GM18868 (cell line): ENCODE results near the gene CLHC1.
A peak's percentile ranks its signal among the peaks of the same experiment; 100 is the strongest.
"Not testable (repeated sequence)": the region's sequence is repeated elsewhere in the genome, so short reads cannot be mapped to it uniquely, and the experiment has no call there.

Experiments used
- ATAC-seq: cut with Tn5 transposase; IDR thresholded peaks from one replicate; pipeline ENCODE4 v1.9.1; 2021; ENCODE audit warnings: mild to moderate bottlenecking, moderate library complexity; ENCODE audit not compliant: unreplicated experiment

CLHC1 gene

DNA sequence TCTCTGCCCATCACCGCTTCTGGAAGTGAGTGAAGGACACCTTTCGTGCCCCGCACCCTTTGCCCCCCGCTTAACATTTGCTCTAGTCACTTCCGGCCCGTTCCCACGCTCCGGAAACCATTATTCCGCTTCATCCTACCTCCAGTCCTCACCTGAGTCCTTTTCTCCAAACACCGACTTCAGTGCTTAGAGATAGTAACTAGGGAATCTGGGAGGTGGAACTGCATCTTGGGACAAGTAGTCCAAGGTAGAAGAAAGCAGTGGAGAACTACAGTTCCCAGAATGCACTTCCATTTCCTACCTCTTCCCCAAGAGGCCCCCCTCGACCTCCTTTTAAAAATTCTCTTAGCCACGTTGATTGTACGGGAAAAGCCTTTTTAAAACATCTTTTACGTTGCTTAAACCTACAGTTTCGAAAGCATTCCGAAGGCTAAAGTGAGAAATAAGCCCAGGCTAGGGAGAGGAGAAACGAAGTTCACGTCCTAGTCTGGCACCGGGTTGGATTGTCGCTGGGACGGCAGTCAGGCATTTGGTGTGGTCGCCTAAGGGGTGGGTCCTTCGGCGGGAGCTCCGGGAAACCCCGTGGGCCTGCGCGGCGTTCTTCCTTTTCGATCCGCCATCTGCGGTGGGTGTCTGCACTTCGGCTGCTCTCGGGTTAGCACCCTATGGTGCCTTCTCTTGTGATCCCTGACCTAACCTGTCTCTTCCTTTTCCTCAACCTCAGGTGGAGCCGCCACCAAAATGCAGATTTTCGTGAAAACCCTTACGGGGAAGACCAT, at the start of gene CLHC1, which contains the start of gene RPS27A:
CLHC1 (minus strand) TSS at position 210 of the 779 bp plus-strand sequence. CDS start 9,882 bp downstream, outside the sequence.
RPS27A (plus strand) TSS at position 605 of the 779 bp plus-strand sequence; CDS start at position 742, 137 bp downstream.
- peak; percentile 90 for ATAC-seq

DNA sequence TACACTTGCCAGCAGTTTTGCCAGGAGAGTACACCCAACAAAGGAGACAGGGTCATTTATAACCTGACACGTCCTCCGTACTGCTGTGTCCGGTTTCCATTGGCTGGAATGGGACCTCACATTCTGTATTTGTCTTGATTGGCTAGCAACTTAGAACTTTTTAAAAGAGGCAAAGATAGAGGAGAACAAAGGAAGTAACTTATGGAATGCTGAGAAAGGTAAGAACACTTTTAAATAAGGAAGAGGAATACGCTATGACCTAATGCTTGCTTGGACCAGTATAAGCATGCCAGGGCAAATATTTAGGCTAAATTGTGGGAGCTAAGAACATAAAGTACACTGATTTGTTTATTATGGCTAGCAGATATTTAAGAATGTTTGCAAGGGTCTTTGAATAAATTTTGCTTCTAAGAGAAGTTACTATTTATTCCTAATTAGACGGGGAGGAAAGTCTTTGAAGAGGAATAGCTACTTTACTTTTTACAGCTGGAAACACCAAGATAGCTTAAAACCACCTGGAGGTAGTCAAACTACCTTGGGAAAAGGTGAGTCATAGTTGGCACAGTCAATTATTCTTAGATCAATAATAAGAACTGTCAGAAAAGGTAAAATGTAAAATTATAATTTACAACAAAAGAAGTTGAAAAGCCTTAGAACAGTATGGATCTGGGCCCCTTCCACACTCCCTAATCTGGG, 48.9 kb upstream of the CLHC1 start:
- ATAC-seq: not testable (repeated sequence)

DNA sequence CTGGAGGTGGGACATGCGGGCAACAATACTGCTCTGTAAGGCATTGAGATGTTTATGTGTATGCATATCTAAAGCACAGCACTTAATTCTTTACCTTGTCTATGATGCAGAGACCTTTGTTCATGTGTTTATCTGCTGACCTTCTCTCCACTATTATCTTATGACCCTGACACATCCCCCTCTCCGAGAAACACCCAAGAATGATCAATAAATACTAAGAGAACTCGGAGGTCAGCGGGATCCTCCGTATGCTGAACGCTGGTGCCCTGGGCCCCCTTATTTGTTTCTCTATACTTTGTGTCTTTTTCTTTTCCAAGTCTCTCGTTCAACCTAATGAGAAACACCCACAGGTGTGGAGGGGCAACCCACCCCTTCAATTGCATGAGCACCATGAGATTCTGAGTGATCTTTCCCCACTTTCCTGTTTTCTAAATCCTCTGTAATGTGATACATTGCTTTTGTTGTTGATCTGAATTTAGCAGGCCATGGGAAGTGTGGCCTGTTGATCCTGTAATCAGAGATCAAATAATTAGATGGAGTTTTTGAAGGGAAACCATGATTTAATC, 47.8 kb upstream of the CLHC1 start:
- ATAC-seq: not testable (repeated sequence)

DNA sequence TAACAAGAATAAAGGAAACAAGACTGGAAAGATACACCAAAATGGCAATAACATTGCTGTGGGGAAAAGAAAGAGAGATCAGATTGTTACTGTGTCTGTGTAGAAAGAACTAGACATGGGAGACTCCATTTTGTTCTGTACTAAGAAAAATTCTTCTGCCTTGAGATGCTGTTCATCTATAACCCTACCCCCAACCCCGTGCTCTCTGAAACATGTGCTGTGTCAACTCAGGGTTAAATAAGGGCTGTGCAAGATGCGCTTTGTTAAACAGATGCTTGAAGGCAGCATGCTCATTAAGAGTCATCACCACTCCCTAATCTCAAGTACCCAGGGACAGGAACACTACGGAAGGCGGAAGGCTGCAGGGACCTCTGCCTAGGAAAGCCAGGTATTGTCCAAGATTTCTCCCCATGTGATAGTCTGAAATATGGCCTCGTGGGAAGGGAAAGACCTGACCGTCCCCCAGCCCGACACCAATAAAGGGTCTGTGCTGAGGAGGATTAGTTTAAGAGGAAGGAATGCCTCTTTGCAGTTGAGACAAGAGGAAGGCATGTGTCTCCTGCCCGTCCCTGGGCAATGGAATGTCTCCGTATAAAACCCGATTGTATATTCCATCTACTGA, 47.2 kb upstream of the CLHC1 start:
- not testable (repeated sequence) for ATAC-seq

DNA sequence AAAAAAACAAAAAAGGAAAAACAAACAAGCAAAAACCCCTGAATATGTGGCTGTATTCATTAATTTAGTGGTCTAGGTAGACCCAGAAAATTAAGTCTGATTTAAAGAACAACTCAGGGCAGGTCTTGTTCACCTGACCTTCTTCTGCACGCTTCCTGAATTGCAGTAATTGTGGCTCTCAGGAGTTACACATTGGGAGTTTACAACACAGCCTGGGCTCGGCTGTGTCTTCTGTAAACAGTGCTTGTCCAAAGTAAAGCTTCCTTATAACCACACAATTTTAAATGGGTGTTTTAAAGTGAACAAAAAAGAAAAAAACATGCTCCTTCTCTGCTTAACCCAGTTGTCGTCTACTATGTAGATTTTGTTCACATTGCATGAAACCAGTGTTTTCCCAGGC, 45.2 kb upstream of the CLHC1 start:
- no peak for ATAC-seq

DNA sequence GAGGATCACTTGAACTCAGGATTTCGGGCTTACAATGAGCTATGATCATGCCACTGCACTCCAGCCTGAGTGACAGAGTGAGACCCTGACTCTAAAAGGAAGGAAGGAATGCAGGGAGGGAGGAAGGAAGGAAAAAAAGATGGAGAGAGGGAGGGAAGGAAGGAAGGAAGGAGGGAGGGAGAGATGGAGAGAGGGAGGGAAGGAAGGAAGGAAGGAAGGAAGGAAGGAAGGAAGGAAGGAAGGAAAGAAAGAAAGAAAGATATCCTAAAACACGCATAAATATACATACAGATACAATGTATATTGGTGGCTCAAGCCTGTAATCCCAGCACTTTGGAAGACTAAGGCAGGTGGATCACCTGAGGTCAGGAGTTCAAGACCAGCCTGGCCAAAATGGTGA, 42.3 kb upstream of the CLHC1 start:
- not testable (repeated sequence) for ATAC-seq

DNA sequence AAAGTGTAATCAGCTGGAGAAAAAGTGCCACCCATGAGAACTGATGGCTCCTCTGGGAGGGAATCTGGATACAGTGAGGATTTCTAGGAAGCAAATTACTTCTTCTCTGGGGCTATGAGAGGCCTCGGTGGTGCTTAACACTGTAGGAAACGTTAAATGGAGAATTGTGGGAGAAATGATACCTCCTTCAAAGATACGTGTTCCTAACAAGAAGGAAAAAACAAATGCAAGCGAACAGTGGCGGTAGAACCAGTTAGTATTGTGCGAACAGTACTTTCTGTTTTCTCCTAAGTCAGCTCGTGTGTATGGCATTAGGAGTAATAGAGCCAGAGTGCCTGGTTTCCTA, 37.5 kb upstream of the CLHC1 start:
- ATAC-seq: no peak

DNA sequence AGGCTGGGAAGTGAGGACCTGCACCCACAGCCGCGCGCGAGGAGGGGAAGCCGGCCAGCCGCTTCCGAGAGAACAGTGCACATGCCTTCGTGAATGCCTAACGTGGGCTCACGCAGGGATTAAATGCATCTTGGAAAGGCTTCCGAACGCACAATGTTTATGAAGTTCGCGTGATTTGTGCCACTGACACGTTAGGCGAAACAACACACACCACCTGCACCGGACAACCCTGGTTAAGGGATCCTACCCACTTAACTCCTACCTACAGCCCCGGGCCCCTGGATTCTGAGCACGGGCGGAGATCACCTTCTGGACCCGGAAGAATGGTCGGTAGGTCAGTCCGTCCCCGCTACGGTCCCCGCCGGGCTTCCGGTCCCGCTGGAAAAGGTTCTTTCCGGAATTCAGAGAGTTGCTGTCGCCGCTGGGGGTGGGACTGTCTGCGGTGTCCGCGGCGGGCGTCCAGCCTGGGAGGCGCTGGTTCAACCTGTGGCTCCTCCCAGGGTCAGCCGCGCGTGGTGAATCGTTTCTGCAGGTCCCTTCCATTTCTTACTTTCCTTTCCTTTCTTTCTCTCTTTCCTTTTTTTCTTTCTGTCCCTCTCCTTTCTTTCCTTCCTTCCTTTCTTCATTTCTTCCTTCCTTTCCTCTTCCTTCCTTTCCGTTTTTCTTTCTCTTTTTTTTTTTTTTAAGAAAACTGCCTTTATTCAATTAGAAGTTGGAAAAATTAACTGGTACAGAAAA, 37.0 kb upstream of the CLHC1 start, which contains the start of gene MTIF2:
MTIF2 (minus strand) TSS at position 325 of the 738 bp plus-strand sequence. CDS start 5,373 bp downstream, outside the sequence.
- peak; percentile 97 for ATAC-seq

DNA sequence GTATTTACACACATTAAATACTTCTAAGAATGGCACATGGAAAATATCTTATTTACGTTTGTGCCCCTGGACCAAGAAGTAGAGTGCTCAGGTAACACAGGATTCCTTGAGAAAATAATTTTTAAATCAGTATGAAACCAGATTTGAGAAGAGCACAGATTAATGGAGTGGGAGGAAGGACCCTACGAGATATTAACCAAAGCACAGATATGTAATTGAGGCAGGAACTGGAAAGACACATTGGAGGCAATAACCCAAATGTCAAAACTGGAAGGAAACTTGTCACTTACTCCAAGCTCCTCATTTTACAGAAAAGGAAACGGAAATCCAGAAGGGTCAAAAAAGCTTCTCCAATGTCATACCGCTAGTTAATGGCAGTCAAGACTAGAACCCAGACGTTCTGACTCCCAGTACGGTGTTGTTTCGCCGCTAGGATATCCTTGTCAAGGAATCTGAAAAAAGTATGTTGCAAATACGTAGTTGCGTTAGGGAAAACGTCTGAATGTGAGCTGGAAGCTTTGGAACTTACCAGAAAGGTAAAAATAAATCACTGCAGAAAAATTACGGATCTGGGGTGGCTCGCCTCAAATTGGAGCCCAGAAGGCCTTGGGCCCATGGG, 36.3 kb upstream of the CLHC1 start:
- ATAC-seq: no peak

DNA sequence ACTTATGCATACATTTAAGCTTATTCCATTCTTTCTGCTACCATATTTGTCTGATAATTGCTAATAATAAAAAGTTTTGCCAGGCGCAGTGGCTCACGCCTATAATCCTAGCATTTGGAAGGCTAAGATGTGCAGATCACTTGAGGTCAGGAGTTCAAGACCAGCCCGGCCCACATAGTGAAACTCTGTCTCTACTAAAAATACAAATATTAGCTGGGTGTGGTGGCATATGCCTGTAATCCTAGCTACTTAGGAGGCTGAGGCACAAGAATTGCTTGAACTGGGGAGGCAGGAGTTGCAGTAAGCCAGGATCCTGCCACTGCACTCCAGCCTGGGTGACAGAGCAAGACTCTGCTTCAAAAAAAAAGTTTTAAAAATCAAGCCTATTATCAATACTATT, 27.5 kb upstream of the CLHC1 start:
- ATAC-seq: not testable (repeated sequence)

DNA sequence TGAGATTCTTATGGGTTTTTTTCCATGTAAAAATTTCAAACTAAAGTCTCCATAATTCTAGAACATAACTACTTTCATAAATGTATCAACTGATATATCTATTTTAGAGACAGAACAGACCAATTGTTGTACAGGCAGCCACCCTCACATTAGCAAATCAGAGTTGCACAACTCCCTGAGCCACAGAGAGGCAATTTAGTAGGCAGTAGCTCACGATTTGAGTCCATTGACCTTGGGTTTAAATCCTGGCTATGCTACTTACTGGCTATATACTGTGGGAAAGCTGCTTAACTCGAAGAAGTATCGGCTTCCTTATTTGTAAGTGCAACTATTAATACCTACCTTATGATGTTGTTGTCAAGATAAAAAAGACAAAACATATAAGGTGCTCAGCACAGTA, 20.7 kb upstream of the CLHC1 start:
- no peak for ATAC-seq

DNA sequence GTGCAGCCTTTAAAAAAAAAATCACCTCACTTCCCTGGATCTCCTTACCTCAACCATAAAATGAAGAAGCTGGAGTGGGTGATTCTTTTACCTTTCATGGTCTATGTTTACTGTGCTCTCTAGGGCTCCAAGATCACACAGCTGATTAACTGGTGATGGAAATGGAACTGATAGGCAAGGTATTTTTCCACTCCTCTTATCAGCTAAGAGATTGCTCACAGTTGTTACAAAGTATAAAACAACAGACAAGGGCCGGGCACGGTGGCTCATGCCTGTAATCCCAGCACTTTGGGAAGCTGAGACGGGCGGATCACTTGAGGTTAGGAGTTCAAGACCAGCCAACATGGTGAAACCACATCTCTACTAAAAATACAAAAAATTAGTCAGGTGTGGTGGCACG, 14.9 kb upstream of the CLHC1 start:
- ATAC-seq: no peak

DNA sequence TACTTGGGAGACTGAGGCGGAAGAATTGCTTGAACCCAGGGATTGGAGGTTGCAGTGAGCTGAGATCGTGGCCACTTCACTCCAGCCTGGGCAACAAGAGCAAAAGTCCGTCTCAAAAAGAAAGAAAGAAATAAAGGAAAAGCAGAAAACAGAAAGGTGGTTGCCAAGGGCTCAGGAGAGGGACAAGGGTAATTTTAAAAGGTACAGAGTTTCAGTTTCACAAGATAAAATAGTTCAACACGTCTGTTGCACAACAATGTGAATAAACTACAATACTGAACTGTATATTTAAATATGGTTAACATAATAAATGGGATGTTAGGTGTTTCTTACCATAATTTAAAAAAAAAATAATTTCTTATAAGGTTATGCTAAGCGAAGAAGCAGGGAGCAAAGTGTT, 13.3 kb upstream of the CLHC1 start:
- ATAC-seq: no peak

DNA sequence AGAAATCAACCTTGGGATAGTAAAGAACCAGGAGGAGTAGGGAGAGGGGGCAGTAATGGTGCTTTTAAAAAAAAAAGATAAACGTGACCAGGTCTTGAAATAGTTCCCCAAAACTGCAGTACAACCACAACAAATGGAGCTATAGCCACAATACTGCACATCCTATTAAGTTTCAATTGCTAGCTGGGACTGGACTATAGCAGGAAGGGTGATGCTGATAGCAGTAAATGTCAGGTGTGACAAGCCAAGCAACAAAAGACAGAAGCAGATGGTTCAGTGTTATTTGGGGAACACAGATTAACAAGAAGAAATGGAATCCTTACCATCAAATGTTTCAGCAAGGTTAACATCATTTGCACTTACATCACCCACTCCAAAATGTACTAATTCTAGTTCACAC, 10.5 kb upstream of the CLHC1 start:
- ATAC-seq: no peak

DNA sequence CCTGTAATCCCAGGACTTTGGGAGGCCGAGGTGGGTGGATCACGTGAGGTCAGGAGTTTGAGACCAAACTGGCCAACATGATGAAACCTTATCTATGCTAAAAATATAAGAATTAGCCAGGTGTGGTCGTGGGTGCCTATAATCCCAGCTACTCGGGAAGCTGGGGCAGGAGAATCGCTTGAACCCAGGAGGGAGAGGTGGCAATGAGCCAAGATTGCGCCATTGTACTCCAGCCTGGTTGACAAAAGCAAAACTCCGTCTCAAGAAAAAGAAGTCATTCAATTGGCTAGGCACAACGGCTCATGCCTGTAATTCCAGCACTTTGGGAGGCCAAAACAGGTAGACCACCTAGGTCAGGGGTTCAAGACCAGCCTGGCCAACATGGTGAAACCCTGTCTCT, 9.5 kb upstream of the CLHC1 start:
- ATAC-seq: not testable (repeated sequence)

DNA sequence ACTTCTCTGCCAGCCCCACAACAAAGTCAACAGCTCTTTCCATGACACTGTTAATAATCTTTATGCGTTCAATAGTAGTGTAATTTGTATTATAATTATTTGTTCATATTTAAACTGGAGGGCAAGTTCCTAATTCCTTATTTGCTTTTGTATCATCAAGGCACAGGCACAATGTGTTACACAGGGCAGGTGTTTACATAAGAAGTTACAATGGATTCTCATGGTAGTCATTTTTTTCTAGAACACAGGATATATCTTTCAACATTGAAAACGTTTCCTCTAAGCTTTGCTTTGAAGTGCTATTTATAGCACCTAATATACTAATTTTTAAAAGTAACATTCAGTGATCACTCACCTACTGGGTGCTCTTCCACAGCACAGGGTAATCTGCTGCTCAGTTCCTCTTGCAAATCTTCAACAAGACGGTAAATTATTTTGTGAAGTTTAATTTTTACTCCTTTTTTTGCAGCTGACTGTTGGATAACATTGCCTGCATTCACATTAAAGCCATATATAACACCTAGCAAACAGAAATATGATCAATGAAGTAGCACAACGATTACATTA, 7.6 kb upstream of the CLHC1 start:
- no peak for ATAC-seq

DNA sequence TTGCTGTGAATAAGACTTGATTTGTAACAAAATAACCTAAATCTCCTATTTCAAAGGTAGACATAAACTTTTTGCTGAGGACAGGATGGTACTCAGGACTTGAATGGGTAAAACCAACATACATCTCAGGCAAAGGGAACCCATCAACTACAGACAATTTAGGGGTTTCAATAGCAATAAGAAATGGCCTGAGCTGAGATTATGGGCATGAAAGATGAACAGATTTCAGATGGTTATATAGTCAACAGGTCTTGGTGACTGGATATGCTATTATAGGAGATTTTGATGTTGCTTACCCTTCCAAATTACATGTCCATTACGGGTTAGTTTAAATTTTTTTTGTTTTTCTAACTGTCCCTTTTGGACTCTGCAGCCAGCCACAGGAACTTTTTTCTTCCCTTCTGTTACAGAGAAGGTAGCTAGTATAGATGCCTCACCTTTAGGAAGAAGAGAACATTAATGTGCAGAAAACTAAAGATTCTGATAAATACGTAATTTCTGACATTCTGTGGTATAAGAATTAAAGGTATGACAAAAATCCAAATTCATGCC, 5.0 kb upstream of the CLHC1 start:
- ATAC-seq: no peak

DNA sequence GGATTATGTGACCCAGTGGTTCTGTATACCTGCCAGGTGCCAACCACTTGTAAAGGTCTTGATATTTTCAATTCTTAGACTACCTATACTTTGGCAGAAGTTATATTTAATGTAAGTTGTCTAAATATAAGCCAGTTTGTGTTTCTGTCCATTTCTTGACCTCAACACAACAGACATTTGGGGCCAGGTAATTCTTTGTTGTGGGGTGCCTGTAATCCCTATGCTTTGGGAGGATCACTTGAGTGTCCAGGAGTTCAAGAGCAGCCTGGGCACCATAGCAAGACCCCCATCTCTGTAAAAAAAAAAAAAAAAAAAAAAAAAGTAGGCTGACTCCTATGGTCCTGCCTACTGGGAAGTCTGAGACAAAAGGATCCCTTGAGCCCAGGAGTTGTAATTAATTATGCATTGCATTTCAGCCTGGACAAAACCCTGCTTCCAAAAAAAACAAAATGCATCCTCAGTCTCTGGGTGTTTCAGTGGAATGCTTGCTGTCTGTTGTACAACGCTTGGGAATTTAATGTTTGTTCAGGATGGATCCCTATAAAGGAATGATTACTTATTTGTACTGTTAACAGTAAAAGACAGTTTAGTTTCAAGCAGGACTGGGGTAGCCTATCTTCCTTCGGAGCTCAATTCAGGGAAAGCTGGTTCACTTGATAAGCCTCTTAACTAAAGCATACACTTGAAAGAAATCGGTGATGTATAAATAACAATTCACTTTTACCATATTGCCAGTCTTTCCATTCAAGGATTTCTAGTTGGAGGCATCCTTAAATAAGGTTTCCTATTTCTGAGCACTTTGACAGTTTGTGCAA, 3.8 kb upstream of the CLHC1 start:
- no peak for ATAC-seq

DNA sequence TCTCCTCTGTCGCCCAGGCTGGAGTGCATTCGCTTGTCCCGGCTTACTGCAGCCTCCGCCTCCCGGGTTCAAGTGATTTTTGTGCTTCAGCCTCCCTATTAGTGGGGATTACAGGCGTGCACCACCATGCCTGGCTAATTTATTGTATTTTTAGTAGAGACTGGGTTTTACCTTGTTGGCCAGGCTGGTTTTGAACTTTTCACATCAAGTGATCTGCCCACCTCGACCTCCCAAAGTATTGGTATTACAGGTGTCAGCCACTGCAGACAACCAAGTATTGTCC, 1.5 kb upstream of the CLHC1 start:
- no peak for ATAC-seq
